NCI-H146 treated with DMSO at 0.1 percent for 48 hours (cell line): ENCODE results near the gene IGF2BP1.

Experiments used
- DNase-seq: peaks from one replicate; lab custom pipeline; 2025; ENCODE audit not compliant: unreplicated experiment; lab: John Stamatoyannopoulos, UW

The IGF2BP1 gene

GRCh38 chr17:48997103-48997826, at the start of gene IGF2BP1:
Gene IGF2BP1 (plus strand): TSS chr17:48997385. CDS start chr17:48997746, 361 bp downstream.
- no peak for DNase-seq

- no peak for DNase-seq
These were observed 45.6 kb upstream of the IGF2BP1 start for GRCh38 chr17:48951572-48951971.

- no peak for DNase-seq
These were observed 44.3 kb upstream of the IGF2BP1 start for GRCh38 chr17:48952904-48953303.

- DNase-seq: no peak
These were observed 42.9 kb upstream of the IGF2BP1 start for GRCh38 chr17:48954300-48954755.

GRCh38 chr17:48960834-48961515, 36.2 kb upstream of the IGF2BP1 start:
- DNase-seq: no peak

- DNase-seq: no peak
These were observed 35.5 kb upstream of the IGF2BP1 start for GRCh38 chr17:48961516-48962233.

- DNase-seq: no peak
These were observed 27.0 kb upstream of the IGF2BP1 start for GRCh38 chr17:48970224-48970623.

GRCh38 chr17:48970865-48971687, 26.1 kb upstream of the IGF2BP1 start:
- no peak for DNase-seq

GRCh38 chr17:48972749-48973097, 24.5 kb upstream of the IGF2BP1 start:
- no peak for DNase-seq

GRCh38 chr17:48973806-48974205, 23.4 kb upstream of the IGF2BP1 start:
- DNase-seq: no peak

- DNase-seq: no peak
These were observed 15.2 kb upstream of the IGF2BP1 start for GRCh38 chr17:48981927-48982539.

- DNase-seq: no peak
These were observed 11.5 kb upstream of the IGF2BP1 start for GRCh38 chr17:48985436-48986245.

GRCh38 chr17:48989100-48989499, 8.1 kb upstream of the IGF2BP1 start:
- no peak for DNase-seq

- no peak for DNase-seq
These were observed 6.3 kb upstream of the IGF2BP1 start for GRCh38 chr17:48990882-48991357.

GRCh38 chr17:48992444-48992843, 4.7 kb upstream of the IGF2BP1 start:
- DNase-seq: no peak

GRCh38 chr17:48993305-48993704, 3.9 kb upstream of the IGF2BP1 start:
- DNase-seq: no peak

- DNase-seq: no peak
These were observed 3.2 kb upstream of the IGF2BP1 start for GRCh38 chr17:48993951-48994350.

GRCh38 chr17:48994549-48995303, 2.5 kb upstream of the IGF2BP1 start:
- no peak for DNase-seq
